DOHH2 (cell line): Measurements from ENCODE around the gene ELAVL2.

ENCODE experiments used
- H3F3A ChIP-seq: fragments of 200-600 bp; sonication (generic), shearing (Covaris generic); 2 replicates; pipeline ENCODE4 v1.6.0; 2016; ENCODE audit warnings: antibody characterized with exemption, mild to moderate bottlenecking; ENCODE audit not compliant: control insufficient read depth, insufficient read depth
- H3K27ac ChIP-seq: fragments of 200-600 bp; sonication (generic); 2 replicates; pipeline ENCODE4 v1.5.1; 2014; ENCODE audit warnings: low read depth, mild to moderate bottlenecking, low read length, moderate library complexity
- H3K27me3 ChIP-seq: fragments of 200-600 bp; sonication (generic); 2 replicates; pipeline ENCODE4 v1.6.1; 2014; ENCODE audit warnings: mild to moderate bottlenecking, low read length, mixed read lengths; ENCODE audit not compliant: control insufficient read depth
- H3K36me3 ChIP-seq: fragments of 200-600 bp; sonication (generic); 2 replicates; pipeline ENCODE4 v1.6.1; 2014; ENCODE audit warnings: mild to moderate bottlenecking, low read length, moderate library complexity, mixed read lengths; ENCODE audit not compliant: control insufficient read depth
- H3K4me1 ChIP-seq: fragments of 200-600 bp; sonication (generic); 2 replicates; pipeline ENCODE4 v1.6.1; 2014; ENCODE audit warnings: mild to moderate bottlenecking, low read length, mixed read lengths; ENCODE audit not compliant: control insufficient read depth
- H3K4me2 ChIP-seq: fragments of 200-600 bp; sonication (generic); 2 replicates; pipeline ENCODE4 v1.6.0; 2014; ENCODE audit warnings: mild to moderate bottlenecking, low read length, moderate library complexity
- H3K4me3 ChIP-seq: fragments of 200-600 bp; sonication (generic); 2 replicates; pipeline ENCODE4 v1.5.1; 2014; ENCODE audit warnings: mild to moderate bottlenecking, low read length, mixed read lengths
- H3K79me2 ChIP-seq: fragments of 200-600 bp; sonication (generic); 2 replicates; pipeline ENCODE4 v1.6.1; 2014; ENCODE audit warnings: mild to moderate bottlenecking, low read length, mixed read lengths; ENCODE audit not compliant: control insufficient read depth
- H3K9me2 ChIP-seq: fragments of 200-600 bp; sonication (generic); replicated peaks from 2 replicates; pipeline ENCODE4 v1.6.1; 2014; ENCODE audit warnings: mild to moderate bottlenecking, low read length, mixed read lengths; ENCODE audit not compliant: control insufficient read depth
- H3K9me3 ChIP-seq: fragments of 200-600 bp; sonication (generic); 2 replicates; pipeline ENCODE4 v1.6.1; 2014; ENCODE audit warnings: antibody characterized with exemption, low read length, mixed read lengths; ENCODE audit not compliant: control insufficient read depth, insufficient read depth
- H4K20me1 ChIP-seq: fragments of 200-600 bp; sonication (generic); 2 replicates; pipeline ENCODE4 v1.6.0; 2014; ENCODE audit warnings: low read depth, mild to moderate bottlenecking, antibody characterized with exemption, low read length, moderate library complexity; ENCODE audit not compliant: control insufficient read depth, insufficient read depth
- EZH2phosphoT487 ChIP-seq: fragments of 200-600 bp; sonication (generic); IDR thresholded peaks from 2 replicates; pipeline ENCODE4 v1.6.1; 2017; ENCODE audit warnings: borderline replicate concordance, mild to moderate bottlenecking, antibody characterized with exemption, low read length, moderate library complexity, mixed read lengths
- TF ChIP-seq, protein P1 (sequence below): fragments of 200-600 bp; sonication (generic); IDR thresholded peaks from one replicate; pipeline ENCODE4 v1.5.1; 2014; ENCODE audit warnings: antibody characterized with exemption, mild to moderate bottlenecking, low read depth, low read length; ENCODE audit not compliant: poor library complexity, severe bottlenecking

The ELAVL2 gene

GRCh38 chr9:23746317-23746716 is 79.7 kb downstream of the ELAVL2 start:
- Histone ChIP-seq H3K36me3 (no peaks in the 10 kb centered on the region), H3K27ac (no peak overlapping the region), H3K9me2 (no peaks in the 10 kb centered on the region), H3F3A (no peaks in the 10 kb centered on the region), H3K27me3 (no peaks in the 10 kb centered on the region), H3K9me3 (no peaks in the 10 kb centered on the region), H3K4me1 (no peaks in the 10 kb centered on the region), H3K4me2 (no peak overlapping the region), H3K4me3 (no peak overlapping the region), H4K20me1 (no peaks in the 10 kb centered on the region), H3K79me2 (no peaks in the 10 kb centered on the region)
- TF ChIP-seq EZH2phosphoT487 = no peak
- TF ChIP-seq, protein P1, sequence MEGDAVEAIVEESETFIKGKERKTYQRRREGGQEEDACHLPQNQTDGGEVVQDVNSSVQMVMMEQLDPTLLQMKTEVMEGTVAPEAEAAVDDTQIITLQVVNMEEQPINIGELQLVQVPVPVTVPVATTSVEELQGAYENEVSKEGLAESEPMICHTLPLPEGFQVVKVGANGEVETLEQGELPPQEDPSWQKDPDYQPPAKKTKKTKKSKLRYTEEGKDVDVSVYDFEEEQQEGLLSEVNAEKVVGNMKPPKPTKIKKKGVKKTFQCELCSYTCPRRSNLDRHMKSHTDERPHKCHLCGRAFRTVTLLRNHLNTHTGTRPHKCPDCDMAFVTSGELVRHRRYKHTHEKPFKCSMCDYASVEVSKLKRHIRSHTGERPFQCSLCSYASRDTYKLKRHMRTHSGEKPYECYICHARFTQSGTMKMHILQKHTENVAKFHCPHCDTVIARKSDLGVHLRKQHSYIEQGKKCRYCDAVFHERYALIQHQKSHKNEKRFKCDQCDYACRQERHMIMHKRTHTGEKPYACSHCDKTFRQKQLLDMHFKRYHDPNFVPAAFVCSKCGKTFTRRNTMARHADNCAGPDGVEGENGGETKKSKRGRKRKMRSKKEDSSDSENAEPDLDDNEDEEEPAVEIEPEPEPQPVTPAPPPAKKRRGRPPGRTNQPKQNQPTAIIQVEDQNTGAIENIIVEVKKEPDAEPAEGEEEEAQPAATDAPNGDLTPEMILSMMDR = no peak

- Histone ChIP-seq H3K36me3 (no peaks in the 10 kb centered on the region), H3K4me1 (no peaks in the 10 kb centered on the region), H3K9me3 (no peaks in the 10 kb centered on the region), H3K4me3 (no peak overlapping the region), H3K27ac (no peak overlapping the region), H4K20me1 (no peaks in the 10 kb centered on the region), H3K9me2 (no peaks in the 10 kb centered on the region), H3K27me3 (no peaks in the 10 kb centered on the region), H3K4me2 (no peak overlapping the region), H3F3A (no peaks in the 10 kb centered on the region), H3K79me2 (no peaks in the 10 kb centered on the region)
- no peak for TF ChIP-seq EZH2phosphoT487
- TF ChIP-seq, protein P1 = no peak
Measured at GRCh38 chr9:23743036-23743435, 83.0 kb downstream of the ELAVL2 start.

DNA sequence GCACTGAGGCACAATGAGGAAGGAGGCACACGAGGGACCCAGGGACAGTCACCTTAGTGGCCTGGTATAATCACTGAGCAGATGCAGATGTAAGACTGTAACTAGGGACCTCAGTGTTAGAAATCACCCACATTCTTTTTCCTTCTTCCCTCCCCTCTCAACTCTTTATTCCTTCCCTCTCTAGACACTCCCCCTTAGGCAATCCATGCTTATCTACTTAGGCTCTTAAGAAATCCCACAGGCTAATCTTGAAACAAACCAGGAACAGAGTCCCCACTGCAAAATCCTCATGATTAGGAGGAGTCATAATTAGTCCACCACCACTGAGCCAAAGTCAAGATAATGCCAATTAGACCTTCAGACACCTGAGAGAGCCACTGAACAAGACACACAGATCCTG is 84.7 kb downstream of the ELAVL2 start:
- Histone ChIP-seq H3K9me3 (no peaks in the 10 kb centered on the region), H4K20me1 (no peaks in the 10 kb centered on the region), H3K27me3 (no peaks in the 10 kb centered on the region), H3F3A (no peaks in the 10 kb centered on the region), H3K27ac (no peak overlapping the region), H3K4me2 (no peak overlapping the region), H3K79me2 (no peaks in the 10 kb centered on the region), H3K36me3 (no peaks in the 10 kb centered on the region), H3K4me1 (no peaks in the 10 kb centered on the region), H3K9me2 (no peaks in the 10 kb centered on the region), H3K4me3 (no peak overlapping the region)
- TF ChIP-seq EZH2phosphoT487 = no peak
- TF ChIP-seq, protein P1 = no peak

DNA sequence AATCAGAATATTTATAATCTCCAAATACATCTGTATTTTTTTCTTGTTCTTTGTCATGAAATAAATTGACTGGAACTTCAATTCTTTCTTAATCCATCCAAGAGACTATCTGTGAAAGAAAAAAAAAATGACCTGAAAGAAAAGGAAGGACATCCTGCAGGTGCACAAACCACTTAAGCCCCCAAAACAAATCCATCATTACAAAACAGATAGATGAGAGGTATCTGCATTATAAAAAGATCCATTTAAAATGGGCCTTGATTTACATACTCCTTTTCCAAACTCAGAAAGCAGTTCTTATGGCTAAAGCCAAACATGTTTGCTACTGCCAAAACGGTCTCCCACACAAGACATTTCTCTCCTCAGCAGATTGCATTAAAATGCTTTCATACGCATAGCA is 85.5 kb downstream of the ELAVL2 start:
- Histone ChIP-seq H4K20me1 (no peaks in the 10 kb centered on the region), H3K9me3 (no peaks in the 10 kb centered on the region), H3F3A (no peaks in the 10 kb centered on the region), H3K4me3 (no peak overlapping the region), H3K36me3 (no peaks in the 10 kb centered on the region), H3K27me3 (no peaks in the 10 kb centered on the region), H3K27ac (no peak overlapping the region), H3K4me2 (no peak overlapping the region), H3K79me2 (no peaks in the 10 kb centered on the region), H3K4me1 (no peaks in the 10 kb centered on the region), H3K9me2 (no peaks in the 10 kb centered on the region)
- TF ChIP-seq EZH2phosphoT487 = no peak
- TF ChIP-seq, protein P1 = no peak
